ENCODE results near the gene CACNA1C.

DNA sequence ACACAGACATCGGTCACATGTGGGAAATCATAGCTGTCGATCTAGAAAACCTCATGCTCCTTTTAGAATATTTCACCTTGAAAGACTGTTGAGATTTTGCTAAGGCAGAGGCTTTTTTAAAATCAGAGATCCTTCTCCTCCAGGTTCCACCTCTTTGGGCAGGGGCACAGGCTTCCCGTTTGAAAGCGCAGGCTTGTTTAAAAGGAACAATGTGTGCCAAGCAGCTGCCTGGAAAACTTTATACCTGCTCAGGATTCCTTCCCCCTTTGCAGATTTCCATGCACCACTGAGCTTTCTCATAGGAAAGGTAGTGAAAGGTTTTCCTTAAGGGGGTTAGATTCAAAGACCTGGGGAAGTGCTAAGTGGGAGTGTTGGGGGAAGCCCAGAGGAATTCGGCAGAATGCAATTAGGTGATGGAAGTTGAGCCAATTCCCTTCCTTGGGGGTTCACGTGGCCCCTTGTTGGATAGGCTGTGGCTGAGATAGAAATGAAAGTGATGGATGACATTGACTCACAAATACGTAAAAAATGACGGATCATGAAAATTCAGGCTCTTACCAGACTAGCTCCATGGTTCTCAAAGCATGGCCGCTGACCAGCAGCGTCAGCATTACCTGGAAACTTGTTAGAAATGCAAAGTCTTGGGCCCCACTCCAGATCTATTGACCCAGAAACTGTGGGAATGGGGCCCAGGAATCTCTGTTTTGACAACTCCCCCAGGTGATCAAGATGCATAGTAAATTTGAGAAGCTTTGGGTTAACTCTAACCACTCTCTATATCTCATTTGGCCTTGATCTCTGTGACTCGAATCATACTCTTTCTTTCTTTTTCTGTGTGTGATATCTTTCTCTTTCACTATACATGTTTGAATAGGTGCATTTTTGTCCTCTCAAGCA, 460.6 kb downstream of the CACNA1C start:
- TF ChIP-seq CTCF (conservative IDR thresholded peaks at IDR 0.05 in 1 of 2, IDR thresholded peaks at IDR 0.05 in 1 of 2; ENCODE audit: low read depth in 1 of 2, low read length in 2 of 2) (no peak), EZH2 (IDR thresholded peaks at IDR 0.05; ENCODE audit: low read length, missing control alignments) (no peak)
